Right forelimb (tissue), 1 donor: ENCODE data around the gene VARS1.

ENCODE experiments used
- DNase-seq: peaks from one replicate; pipeline ENCODE4 v3.0.0-alpha.2; 2018

Gene VARS1

DNA sequence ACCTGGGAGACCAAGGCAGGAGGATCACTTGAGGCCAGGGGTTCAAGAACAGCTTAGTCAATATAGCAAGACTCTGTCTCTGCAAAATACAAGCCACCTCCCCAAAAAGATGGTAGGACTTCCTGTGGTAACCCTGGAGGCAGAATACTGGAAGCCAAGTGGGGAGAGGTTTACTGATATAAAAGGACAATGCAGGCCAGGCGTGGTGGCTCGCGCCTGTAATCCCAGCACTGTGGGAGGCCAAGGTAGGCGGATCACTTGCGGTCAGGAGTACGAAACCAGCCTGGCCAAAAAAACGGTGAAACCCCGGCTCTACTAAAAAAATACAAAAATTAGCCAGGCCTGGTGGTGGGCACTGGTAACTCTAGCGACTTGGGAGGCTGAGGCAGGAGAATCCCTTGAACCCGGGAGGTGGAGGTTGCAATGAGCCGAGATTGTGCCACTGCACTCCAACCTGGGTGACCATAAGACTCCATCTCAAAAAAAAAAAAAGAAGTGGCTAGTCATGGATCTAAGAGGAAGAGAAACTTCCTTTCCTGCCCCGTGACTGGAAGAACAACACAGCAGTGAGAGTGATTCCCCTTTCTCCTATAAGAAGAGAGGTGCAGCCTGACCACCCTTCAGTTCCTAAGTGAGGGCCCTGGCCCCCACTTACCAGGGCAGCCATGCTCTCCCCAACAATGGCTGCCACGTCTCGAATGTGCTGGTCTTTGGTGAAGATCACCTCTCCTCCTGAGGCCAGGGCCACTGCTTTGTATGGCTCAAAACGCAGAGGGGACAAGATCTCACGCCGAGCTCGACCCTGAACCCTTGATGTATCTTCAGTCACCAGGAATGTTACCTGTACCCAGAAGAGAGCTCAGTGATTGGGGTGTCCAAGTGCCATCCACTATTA lies 26.9 kb downstream of the VARS1 start:
- no peak for DNase-seq

DNA sequence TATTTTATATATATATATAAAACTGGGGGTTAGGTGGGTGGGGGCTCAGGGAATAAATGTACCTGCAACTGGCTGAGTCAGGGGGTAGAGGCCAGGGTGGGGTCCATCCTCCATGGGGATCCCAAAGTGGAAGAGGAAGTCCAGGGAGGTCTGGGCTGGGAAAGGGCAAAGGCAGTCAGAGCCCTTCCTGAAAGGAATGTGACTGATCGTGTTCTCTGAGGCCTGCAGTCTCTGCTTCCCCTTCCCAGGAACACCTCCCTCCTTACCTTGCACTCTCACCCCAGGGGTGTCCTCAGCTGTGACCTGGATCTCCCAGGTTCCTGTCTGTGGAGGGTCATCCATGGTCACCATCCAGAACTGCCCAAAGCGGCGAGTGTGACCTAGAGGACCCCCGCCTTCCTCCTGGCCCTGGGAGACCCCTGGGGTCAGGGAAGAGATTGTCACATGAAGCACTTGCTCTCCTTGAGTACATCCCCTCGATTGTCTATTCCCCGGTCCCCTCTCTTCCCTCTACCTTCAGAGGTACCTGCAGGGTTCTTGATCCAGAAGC lies 28.4 kb downstream of the VARS1 start:
- DNase-seq: no peak

DNA sequence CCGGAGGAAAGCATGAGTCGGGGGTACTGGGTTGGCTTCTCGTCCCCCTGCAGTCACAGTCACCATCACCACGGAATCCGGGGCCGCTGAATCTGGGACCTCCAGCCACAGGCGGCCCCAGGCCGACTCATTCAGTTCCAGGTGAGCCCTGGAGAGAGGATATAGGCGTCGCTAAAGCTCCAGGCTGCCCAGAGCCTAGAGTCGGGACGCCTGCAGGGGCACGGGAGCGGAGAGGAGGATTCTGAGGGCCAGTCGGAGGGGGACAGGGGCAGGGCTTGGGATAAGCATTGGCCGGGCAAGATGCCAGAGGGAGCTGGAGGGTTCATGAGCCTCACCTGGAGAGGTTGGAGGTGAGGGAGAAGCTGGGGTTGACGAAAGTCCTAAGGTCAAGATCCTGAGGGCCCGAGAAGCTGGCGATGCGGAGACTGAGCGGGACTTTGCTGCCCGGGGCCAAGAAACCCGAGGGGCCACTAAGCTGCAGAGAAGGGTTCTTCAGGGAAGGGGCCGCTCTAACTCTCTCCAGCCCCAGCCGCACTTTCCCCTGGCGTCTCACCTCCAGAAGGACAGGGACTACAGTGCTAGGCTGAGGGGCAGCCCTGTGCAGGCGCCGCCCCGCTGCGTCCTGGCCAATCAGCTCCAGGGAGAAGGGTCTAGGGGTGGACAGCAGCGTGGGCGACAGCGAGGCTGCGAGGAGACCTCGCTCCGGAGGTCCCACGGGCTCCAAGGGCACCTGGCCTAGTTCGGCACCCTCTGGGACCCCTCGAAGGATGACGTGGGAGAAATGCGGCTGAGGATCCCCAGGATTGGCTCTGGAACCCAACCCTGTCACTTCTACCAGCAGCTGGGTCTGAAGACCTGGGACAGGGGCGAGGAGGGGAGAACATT lies 29.4 kb downstream of the VARS1 start:
- no peak for DNase-seq

DNA sequence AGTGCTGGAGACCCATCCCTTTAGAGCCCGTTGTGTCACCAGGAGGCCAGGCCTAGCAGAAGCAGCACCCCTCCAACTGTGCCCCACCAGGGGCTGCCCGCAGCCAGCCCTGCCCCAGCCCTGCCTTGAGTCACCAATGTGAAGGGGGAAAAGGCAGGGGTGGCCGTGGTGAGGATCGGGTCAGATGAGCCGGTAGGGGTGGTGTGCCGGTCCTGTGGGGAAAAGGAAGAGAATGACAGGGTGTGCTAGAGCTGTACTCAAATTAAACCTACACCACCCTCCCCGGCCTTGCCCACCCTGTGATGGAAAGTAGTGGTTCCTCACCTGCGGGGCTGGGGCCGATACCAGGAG lies 30.0 kb downstream of the VARS1 start:
- DNase-seq: no peak

DNA sequence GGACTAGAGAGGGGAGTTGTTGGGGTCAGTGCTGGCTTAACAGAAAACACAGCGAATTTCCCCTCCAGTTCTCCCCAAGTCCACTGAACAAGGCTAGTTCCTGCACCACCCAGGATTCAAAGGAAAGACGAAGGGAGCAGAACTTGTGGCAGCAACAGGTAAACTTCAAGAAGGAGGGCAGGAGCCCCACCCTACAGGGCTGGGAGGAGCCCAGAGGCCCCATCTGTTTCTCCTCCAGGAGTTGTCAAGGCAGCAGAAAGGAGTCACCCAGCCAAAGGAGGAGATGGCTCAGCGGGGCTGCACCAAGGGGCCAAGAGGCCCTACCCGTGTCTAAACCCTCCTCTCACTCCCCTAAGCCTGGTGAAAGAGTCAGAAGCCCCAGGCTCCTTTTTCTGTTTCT lies 31.4 kb downstream of the VARS1 start:
- DNase-seq: no peak

DNA sequence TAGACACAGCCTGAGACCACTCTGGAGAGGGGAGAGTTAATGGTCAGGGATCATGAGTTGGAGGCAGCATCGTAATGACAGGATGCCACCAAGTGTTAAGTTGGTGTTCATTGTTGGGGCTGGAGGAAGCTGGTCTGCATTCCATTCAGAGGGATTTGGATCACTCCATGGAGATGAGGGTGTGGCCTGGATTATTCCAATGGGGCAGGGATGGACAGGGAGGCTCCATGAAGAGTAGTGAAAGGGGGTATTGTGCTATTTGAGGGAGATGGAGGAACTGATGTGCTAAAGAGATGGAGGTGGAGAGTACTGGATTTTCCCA lies 32.0 kb downstream of the VARS1 start:
- no peak for DNase-seq

DNA sequence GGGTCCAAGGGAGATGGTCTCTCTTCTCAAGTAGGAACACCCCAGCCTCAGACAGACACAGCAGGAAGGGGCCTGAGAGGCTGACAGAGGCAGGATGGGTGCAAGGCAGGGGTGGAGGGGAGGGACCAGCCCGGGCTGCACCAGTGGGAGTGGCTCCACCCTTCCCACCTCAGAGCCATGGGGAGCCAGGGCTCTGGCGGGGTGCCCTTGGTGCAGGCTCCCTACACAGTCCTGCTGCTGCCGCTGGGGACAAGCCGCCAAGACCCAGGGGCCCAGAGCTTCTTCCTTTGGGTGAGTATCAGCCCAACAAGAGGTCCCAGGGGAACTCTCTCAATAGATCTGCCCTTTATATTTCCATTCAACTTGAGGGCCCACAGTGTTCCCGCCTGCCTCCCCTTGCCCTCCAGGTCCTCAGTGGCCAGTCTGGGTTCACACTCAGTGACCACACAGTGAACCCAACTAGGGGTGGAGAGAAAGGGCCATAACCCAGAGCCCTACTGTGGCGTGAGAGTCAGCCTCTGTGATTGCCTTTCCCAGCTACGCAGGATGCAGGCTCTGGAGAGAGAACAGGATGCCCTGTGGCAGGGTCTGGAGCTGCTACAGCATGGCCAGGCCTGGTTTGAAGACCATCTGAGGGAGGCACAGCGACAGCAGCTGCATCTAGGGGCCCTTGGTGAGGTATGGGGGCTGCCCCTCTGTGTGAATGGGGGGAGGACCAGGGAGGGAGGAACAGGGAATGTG lies 32.5 kb downstream of the VARS1 start:
- DNase-seq: no peak

DNA sequence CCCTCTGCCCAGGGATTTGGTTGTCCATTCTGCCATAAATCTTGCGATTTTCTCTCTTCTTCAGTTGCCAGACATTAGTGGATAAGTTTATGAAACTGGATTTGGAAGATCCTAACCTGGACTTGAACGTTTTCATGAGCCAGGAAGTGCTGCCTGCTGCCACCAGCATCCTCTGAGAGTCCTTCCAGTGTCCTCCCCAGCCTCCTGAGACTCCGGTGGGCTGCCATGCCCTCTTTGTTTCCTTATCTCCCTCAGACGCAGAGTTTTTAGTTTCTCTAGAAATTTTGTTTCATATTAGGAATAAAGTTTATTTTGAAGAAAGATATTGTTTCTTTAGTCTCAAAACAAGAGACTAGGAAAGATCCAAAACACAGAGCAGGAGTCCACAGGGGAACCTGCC lies 33.2 kb downstream of the VARS1 start, which contains the start of gene SAPCD1:
Gene SAPCD1, plus strand, starts transcription at position 301 of the 400 bp plus-strand sequence. CDS start 399 bp downstream, outside the sequence.
- no peak for DNase-seq

DNA sequence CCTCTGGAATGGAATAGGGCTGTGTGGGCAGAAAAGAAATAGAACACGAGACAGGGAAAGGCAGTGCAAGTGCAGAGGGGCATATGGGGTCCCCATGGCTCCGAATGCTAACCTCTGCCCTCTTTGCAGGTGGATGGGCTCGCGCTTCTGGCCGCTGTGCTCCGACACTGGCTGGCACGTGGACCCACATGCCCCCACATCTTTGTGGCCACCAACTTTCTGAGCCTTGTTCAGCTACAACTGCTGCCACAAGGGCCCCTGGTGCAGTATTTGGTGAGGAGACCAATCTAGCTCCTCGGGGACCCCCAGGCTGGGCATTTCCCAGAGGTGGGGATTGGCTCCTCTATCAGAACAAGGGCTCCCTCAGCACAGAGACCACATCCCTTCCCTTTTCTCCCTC lies 34.2 kb downstream of the VARS1 start:
- DNase-seq: no peak

DNA sequence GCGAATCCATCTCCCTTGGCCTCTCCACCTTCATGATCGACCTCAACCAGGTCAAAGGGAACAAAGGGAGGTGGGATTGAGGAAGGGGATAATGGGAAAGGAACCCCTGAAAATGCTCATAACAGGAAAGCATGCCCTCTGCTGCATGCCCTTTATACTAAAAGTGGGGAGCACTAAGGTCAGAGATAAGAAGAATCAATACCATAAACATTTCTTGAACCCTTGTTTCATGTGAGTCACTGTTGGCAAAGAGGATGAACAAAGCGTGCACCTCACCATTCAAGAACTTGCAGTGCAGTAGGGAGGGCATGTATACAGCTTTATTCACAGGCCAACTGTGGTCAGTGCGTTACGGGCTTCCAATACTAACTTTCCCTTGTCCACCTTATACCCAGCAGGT lies 34.8 kb downstream of the VARS1 start:
- DNase-seq: no peak

DNA sequence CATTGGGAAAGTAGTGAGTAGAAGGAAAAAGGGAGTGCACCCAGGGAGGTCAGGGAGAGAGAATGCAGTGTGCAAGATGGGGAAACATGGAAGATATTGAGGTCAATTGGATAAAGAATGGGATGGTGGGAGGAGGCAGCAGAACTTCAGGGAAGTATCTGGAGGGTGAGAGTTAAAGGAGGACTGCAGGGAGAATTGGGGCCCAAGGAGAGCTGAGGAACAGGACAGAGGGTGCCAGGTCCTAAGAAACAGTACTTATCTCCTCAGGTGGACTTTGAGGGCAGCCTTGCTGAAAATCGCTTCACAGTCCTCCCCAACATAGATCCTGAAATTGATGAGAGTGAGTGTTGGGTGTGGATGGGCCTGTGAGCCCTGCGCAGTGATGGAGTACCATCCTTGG lies 37.3 kb downstream of the VARS1 start:
- DNase-seq: no peak

DNA sequence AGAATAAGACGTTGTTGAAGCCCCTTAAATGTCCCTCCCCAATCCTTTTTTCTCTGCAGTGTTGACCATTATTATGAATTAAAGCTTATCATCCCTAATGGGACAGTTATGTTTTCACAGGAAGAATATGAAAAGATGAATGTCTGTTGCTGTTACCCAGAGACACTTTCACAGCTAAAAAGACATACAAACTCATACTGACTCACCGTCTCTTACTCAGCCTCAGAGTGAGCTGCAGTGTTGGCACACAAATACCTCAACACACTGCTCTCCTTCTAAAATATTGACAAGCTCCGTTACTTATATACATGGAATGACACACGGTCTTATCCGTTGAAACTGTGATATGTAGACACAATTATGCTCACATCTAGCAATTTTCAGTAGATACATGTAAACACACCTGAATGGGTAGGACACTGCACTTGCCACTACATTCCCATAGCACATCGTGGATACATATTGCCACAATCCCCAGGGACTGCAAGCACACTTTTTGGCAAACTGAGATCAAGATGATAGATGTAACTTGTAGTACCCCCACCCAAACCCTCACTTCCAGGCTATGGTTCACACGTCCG lies 42.7 kb downstream of the VARS1 start:
- no peak for DNase-seq

DNA sequence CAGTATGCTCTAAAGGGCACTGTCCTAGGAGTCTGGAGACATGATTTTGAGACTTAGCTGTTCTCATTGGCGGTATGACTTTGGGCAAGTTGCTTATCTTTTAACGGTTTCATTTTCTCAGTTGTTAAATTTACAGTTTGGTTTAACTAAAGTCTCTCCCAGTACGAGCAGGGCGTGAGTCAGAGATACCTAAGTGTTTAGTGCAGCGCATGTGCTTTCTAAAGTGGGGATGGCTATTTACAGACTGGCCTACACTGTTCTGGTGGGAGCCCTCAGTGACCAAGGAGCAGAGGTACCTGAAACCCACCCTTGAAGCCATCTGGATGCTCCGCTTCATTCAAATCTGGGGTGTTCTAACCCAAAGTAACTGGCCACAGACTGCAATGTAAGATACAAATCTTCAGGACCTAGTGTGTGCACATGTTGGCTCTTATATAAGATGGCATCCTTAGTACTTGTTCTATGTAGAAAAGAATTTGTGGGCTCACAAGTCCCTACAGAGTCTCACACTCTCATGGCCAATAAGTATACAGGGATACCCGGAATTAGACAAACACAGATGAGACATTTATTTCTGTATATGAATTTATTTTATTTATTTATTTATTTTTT lies 45.0 kb downstream of the VARS1 start:
- DNase-seq: no peak

DNA sequence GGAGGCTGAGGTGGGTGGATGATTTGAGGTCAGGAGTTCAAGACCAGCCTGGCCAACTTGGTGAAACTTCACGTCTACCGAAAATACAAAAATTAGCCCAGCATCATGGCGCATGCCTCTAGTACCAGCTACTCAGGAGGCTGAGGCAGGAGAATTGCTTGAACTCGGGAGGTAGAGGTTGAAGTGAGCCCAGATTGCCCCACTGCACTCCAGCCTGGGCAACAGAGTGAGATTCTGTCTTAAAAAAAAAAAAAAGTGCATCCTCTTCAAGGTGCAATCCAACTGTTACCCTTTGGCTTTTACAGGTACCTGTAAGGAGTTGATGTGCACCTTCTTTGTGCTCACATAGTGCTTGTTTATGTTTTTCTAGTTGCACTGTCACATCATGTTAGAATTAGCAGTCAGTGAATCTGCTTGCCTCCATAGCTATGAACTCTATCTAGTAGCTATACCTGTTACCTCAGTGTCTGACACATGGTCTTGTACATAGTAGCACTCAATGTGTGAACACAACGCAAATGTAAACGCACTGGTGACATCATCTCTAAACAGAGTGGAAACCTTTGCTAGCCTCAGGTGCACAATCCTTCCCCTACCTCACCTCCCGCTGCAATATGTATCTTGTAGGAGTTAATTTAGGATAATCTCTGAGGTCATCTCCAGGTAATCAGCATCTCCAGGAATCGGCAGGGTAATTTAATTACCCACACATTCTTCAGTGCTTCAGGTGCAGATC lies 46.1 kb downstream of the VARS1 start:
- no peak for DNase-seq
